GM11168 (cell line): Measurements from ENCODE around the gene DDAH1.

ENCODE experiments used
- in situ Hi-C: fragments of 300-500 bp; cut with MboI; formaldehyde crosslinking; loops from one replicate; pipeline ENCODE4 v1.12.0; 2022; ENCODE audit warnings: low sequenced_read_pairs; ENCODE audit not compliant: unreplicated experiment

DDAH1 gene

DNA sequence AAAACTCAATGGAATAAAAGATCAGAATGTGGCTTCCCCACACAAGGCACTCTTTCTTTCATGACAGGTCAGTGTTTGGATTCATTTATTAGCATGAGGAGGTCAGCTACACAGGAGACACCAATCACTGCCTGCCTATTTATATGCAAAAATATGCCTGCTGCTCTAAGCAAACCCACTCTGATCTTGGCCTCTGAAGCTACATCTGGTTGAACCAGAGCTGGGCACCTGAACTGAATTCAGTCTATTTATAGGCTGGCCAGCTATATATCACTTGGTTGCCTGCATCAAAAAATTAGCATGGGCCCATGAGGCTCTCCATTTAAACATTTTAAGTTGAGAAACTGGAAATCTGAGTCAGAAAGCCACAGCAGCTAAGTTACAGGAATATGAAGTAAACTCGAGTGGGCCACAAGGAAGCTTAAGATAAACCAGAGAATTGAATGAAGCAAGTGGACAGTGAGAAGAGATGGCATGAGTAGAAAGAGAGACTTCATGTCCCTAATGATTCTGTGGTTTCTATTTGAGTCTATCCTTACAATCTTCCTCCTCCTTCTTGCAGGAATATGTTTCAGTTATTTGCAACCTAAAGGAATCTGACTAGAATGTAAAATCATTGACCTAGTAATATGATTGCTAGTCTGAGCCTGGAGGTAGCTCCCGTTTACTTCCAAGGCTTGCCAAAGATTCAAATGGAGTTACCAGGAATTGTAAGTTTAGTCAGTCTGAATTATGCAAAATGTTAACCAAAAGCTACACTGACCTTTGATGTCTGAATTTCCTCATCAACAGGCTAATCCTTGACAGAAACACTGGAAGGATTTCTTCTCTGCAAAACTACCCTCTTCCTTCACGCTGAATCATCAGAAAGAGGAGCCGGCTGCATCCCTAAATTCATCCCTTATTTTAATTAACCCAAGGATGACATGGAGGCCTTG lies 17.7 kb downstream of the DDAH1 start:
- in situ Hi-C loops = no loop called here

DNA sequence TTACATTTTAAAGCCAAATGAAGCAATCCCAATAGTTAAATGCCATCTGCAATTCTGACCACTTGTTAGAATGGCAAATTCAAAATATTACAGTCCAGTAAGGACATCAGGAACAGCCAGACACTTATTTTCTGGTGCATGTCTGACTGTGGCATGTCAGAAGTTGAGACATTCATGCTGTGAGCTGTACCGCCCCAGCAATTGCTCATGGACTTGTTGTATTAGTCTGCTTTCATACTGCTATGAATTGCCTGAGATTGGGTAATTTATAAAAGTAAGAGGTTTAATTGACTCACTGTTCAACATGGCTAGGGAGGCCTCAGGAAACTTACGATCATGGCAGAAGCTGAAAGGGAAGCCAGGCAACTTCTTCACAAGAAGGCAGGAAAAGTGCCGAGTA lies 19.1 kb downstream of the DDAH1 start:
- in situ Hi-C loops = no loop called here

GRCh38 chr1:85444381-85444780 lies 20.6 kb downstream of the DDAH1 start:
- in situ Hi-C loops = no loop called here

DNA sequence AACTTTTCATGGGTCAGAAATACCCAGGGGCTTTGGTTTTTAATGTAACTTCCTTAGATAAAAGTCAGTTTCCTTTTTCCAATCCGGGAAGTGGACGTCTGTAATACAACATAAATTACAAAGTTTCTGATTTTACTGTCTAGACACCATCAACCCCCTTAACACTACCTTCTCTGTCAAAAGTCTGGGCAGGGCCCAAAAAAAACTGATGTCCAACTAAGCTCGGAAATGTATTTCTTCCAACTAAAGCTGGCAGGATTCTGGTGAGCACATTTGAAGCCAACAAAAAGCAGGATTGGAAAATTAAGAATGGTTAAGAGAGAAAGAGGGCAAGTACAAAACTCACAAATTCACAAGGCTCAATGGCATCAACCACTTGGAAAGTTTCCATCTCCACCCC lies 24.3 kb downstream of the DDAH1 start:
- in situ Hi-C loops = no loop called here

- in situ Hi-C loops = no loop called here
These were observed 26.6 kb downstream of the DDAH1 start for GRCh38 chr1:85438353-85438752.

GRCh38 chr1:85437139-85437538 lies 27.8 kb downstream of the DDAH1 start:
- in situ Hi-C loops = no loop called here

DNA sequence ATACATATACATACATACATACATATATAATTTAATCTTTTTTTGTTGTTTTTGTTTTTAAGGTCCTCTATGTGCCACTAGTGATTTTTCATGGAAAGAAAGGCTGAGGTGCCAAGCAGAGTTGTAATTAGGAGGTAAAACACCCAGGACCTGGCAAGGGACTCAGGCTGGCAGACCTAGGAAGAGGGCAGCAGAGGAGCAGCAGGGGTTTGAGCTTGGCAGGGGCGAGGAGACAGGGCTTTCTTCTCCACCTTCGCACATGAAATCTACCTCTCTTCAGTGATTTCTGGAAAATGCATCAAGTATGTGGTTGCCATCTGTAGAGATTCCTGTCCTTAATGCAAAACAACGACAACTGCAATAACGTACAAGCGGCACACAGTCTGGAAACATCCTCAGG lies 31.9 kb downstream of the DDAH1 start:
- in situ Hi-C loops = no loop called here

DNA sequence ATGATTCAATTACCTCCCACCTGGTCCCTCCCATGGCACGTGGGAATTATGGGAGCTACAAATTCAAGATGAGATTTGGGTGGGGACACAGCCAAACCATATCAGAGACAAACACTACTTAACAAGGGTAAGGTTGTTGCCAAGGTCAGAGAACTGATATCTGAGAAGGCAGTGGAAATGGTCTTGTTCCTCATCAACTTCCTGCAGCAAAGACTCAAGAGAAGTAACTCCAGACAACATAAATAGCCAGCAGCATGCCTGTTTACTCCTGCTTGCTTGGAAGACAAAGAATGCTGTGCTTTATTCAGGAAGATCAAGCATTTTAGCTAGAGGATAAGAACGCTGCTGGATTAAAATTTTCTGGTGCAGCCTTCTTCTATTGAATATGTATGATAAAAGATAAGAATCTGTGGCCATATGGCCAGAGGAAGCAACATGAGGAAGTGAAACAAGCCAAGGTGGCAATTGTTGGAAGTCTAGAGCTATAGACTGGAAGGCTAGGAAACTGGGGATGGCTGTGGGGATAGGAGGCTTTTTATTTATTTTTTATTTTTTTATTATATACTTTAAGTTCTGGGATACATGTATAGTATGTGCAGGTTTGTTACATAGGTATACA lies 36.4 kb downstream of the DDAH1 start:
- in situ Hi-C loops = no loop called here

DNA sequence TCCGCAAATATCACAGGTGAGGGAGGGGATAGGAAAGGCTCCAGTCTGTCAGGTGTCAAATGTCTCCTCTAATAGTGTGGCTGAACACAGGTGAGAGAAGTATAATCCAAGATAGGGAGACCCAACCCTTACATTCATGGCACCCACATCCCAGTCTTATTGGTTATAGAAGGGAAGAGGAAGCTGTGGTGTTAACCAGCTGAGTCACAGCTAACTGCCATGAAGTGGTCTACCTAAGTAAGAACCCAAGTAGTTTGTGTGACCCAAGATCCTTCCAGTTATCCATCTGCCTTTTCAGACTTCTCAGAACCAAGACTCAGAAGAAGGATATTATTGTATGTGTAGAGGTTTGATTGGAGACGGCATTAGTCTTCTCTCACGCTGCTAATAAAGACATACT lies 37.1 kb downstream of the DDAH1 start:
- in situ Hi-C loops = no loop called here

DNA sequence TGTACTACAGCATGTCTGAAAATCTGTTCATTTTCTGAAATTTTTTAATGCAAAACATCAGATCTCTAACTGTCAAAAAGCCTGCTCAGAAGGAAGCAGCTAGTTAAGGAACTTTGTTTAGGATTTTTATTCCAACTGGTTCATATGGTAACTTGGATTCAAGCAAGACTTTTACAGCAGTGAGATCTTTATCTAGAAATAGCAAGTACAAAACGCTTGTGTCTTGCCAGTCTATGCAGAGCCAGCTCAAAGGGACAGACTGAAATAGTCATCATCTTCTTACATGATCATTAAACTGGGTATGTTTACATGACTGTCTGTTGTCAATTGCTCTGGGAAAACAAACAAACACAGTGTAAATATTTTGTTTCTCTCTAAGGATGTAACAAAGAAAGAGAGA lies 37.6 kb downstream of the DDAH1 start:
- in situ Hi-C loops = no loop called here

GRCh38 chr1:85421179-85421578 lies 43.8 kb downstream of the DDAH1 start:
- in situ Hi-C loops = no loop called here

- in situ Hi-C loops = no loop called here
These were observed 44.8 kb downstream of the DDAH1 start for GRCh38 chr1:85420199-85420598.

GRCh38 chr1:85417876-85418275 lies 47.1 kb downstream of the DDAH1 start:
- in situ Hi-C loops = no loop called here

GRCh38 chr1:85417017-85417416 lies 47.9 kb downstream of the DDAH1 start:
- in situ Hi-C loops = no loop called here

GRCh38 chr1:85413169-85413568 lies 51.8 kb downstream of the DDAH1 start:
- in situ Hi-C loops = no loop called here

GRCh38 chr1:85411567-85412305 lies 53.2 kb downstream of the DDAH1 start:
- in situ Hi-C loops = no loop called here

DNA sequence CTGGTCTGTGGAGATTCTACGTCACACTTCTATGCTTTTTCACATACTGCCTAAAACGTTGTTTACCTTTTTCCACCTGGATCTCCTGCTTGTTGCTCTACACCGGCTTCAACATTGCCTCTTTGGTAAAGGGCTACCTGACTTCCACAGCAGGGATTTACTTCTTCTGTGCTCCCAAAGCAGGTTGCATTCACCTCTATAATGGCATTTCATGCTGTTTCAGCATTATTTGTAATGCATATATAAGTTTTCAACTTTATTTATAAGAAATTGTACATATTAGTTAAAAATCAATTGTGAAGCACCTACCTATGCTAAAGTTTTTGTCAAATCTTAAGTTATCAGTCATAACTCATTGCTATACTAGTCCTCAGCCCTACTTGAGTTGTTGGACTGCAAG lies 55.4 kb downstream of the DDAH1 start:
- in situ Hi-C loops = no loop called here

GRCh38 chr1:85407746-85408377 lies 57.1 kb downstream of the DDAH1 start:
- in situ Hi-C loops = no loop called here

GRCh38 chr1:85406887-85407533 lies 57.9 kb downstream of the DDAH1 start:
- in situ Hi-C loops = no loop called here

DNA sequence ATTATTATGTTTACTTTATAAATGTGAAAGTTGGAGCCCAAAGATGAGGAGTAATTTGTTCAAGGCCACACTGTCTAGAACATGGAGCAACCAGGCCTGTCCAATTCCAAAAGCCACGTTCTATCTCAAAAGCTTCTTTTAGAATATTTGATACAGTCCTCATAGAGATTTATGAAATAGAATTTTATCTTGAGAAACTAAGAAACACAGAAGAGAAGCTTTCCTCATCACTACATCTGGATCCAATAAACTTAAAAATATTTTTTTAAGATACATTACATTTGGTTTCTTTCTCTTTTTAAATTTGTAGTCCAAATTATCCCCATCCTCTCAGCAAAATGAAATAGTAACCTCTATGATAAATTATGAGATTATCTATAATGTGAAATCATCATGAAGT lies 58.9 kb downstream of the DDAH1 start:
- in situ Hi-C loops = no loop called here
